GM19467 (cell line): ENCODE measurements around the gene ITGA7.
A peak's percentile ranks its signal among the peaks of the same experiment; 100 is the strongest.

Experiments
- ATAC-seq: cut with Tn5 transposase; IDR thresholded peaks from one replicate; pipeline ENCODE4 v1.9.1; 2021; ENCODE audit warnings: mild to moderate bottlenecking, moderate library complexity; ENCODE audit not compliant: unreplicated experiment

Gene ITGA7

GRCh38 chr12:55718624-55719275, 11.0 kb upstream of the ITGA7 start:
- ATAC-seq: no peak

GRCh38 chr12:55718015-55718414, 10.3 kb upstream of the ITGA7 start:
- ATAC-seq: no peak

GRCh38 chr12:55717011-55718007, 9.6 kb upstream of the ITGA7 start:
- no peak for ATAC-seq

- no peak for ATAC-seq
Observed at GRCh38 chr12:55716582-55716957, 8.9 kb upstream of the ITGA7 start.

GRCh38 chr12:55715833-55716581, 8.3 kb upstream of the ITGA7 start, which contains the start of gene BLOC1S1:
Gene BLOC1S1, plus strand, starts transcription at chr12:55716046. Its CDS starts 6 bp downstream, at chr12:55716052.
- peak; percentile 87 for ATAC-seq

- ATAC-seq: no peak
Observed at GRCh38 chr12:55715169-55715764, 7.6 kb upstream of the ITGA7 start.

- ATAC-seq: no peak
Observed at GRCh38 chr12:55713721-55714120, 6.0 kb upstream of the ITGA7 start.

GRCh38 chr12:55712700-55713415, 5.2 kb upstream of the ITGA7 start:
- ATAC-seq: no peak

- ATAC-seq: no peak
Observed at GRCh38 chr12:55711786-55712553, 4.3 kb upstream of the ITGA7 start.

- no peak for ATAC-seq
Observed at GRCh38 chr12:55708695-55709233, 1.1 kb upstream of the ITGA7 start.

GRCh38 chr12:55707219-55707671, 459 bp downstream of the ITGA7 start:
- no peak for ATAC-seq

- no peak for ATAC-seq
Observed at GRCh38 chr12:55706568-55707218, 1.0 kb downstream of the ITGA7 start.

- ATAC-seq: no peak
Observed at GRCh38 chr12:55705782-55706402, 1.8 kb downstream of the ITGA7 start.

- no peak for ATAC-seq
Observed at GRCh38 chr12:55704824-55705718, 2.6 kb downstream of the ITGA7 start.

GRCh38 chr12:55703901-55704761, 3.6 kb downstream of the ITGA7 start:
- no peak for ATAC-seq

GRCh38 chr12:55703288-55703687, 4.4 kb downstream of the ITGA7 start:
- ATAC-seq: no peak
